ENCODE measurements around the gene NDUFA11.

Gene NDUFA11

DNA sequence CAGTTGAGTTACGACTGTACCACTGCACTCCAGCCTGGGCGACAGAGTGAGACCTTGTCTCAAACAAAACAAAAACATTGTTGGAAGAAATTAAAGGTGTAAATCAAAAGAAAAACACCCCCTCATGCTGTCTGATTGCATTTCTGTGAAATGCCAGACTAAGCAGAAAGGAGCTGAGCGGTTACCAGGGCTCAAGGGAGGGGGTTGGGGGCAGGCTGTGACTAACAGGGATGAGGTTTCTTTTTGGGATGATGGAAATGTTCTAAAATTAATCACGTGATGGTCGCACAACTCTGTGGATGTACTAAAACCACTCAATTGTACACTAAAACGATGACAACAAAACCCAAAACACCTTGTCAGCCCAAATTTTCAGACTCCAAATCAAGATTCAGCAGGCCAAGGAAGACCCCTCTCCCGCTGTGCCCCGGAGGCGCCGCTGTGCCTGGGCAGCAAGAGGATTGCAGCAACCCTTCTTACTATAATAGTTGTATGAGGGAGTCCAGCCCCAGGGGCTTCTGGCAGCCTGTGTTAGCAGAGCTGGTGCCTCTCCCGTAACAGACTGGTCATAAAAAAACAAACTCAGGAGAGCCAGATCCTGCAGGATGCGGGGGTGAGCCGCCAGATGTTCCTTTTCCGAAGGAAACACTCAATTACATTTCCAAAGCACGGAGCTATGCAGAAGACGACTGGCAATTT lies 31.3 kb upstream of the NDUFA11 start:
- Histone ChIP-seq H3K27ac (ENCODE audit: low read depth, low read length) (no peak overlapping the region), H3K36me3 (ENCODE audit: control insufficient read depth, insufficient read depth, low read length) (peaks cover 8% of the 10 kb centered on the region), H3K56ac (ENCODE audit: low read length) (no peak overlapping the region), H3K79me1 (ENCODE audit: low read length) (peaks cover 9% of the 10 kb centered on the region), H4K8ac (ENCODE audit: low read depth, low read length) (no peak overlapping the region), H2AK5ac (ENCODE audit: low read length) (no peak overlapping the region), H3K4me3 (ENCODE audit: low read length) (no peak overlapping the region), H3K4me2 (ENCODE audit: low read length) (no peak overlapping the region), H3K18ac (ENCODE audit: low read length) (no peak overlapping the region), H3K23ac (ENCODE audit: low read length) (no peak overlapping the region), H3K79me2 (ENCODE audit: control insufficient read depth, insufficient read depth, low read length) (no peaks in the 10 kb centered on the region), H3K27me3 (ENCODE audit: insufficient read depth, low read length, poor library complexity) (no peaks in the 10 kb centered on the region), H3K4me1 (ENCODE audit: control insufficient read depth, low read depth, low read length) (no peaks in the 10 kb centered on the region), H3K9ac (ENCODE audit: low read length) (no peak overlapping the region), H2BK15ac (replicated peaks; ENCODE audit: low read depth) (no peak overlapping the region), H2BK5ac (ENCODE audit: low read length) (no peak overlapping the region), H4K5ac (ENCODE audit: low read length) (no peak overlapping the region), H3K4ac (ENCODE audit: low read depth, low read length) (no peak overlapping the region), H2BK120ac (ENCODE audit: low read depth, low read length) (no peak overlapping the region)
- WGBS (ENCODE audit: extremely low coverage, insufficient coverage, low lambda C conversion rate), result no CpG with 5 or more reads among the region's 16 CpGs
- no peak for DNase-seq

DNA sequence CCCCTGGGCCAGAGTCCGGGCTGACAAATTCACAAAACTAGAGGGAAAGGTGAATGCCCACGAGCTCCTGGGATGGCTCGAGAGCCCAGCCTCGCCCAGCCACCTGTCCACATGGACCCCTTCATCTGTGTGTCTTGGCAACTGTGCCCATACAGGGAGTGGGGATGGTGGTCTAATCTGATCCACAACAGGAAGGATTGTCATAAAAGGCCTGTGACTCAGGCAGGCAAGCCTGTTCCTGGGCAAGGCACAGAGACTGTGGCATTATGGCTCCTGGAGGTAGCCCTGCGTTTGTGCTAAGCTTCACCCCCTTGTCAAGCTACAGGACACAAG lies 30.4 kb upstream of the NDUFA11 start:
- DNase-seq, result no peak
- Histone ChIP-seq H3K4ac (ENCODE audit: low read depth, low read length) (no peak overlapping the region), H3K27ac (ENCODE audit: low read depth, low read length) (no peak overlapping the region), H4K5ac (ENCODE audit: low read length) (no peak overlapping the region), H3K18ac (ENCODE audit: low read length) (no peak overlapping the region), H2BK15ac (replicated peaks; ENCODE audit: low read depth) (no peak overlapping the region), H3K56ac (ENCODE audit: low read length) (no peak overlapping the region), H2AK5ac (ENCODE audit: low read length) (no peak overlapping the region), H3K79me2 (ENCODE audit: control insufficient read depth, insufficient read depth, low read length) (no peaks in the 10 kb centered on the region), H2BK120ac (ENCODE audit: low read depth, low read length) (no peak overlapping the region), H3K23ac (ENCODE audit: low read length) (no peak overlapping the region), H3K36me3 (ENCODE audit: control insufficient read depth, insufficient read depth, low read length) (peaks cover 8% of the 10 kb centered on the region), H3K4me2 (ENCODE audit: low read length) (no peak overlapping the region), H3K27me3 (ENCODE audit: insufficient read depth, low read length, poor library complexity) (no peaks in the 10 kb centered on the region), H3K4me3 (ENCODE audit: low read length) (no peak overlapping the region), H2BK5ac (ENCODE audit: low read length) (no peak overlapping the region), H3K79me1 (ENCODE audit: low read length) (peaks cover 9% of the 10 kb centered on the region), H4K8ac (ENCODE audit: low read depth, low read length) (no peak overlapping the region), H3K4me1 (ENCODE audit: control insufficient read depth, low read depth, low read length) (no peaks in the 10 kb centered on the region), H3K9ac (ENCODE audit: low read length) (no peak overlapping the region)
- WGBS (ENCODE audit: extremely low coverage, insufficient coverage, low lambda C conversion rate), result no CpG with 5 or more reads among the region's 5 CpGs

DNA sequence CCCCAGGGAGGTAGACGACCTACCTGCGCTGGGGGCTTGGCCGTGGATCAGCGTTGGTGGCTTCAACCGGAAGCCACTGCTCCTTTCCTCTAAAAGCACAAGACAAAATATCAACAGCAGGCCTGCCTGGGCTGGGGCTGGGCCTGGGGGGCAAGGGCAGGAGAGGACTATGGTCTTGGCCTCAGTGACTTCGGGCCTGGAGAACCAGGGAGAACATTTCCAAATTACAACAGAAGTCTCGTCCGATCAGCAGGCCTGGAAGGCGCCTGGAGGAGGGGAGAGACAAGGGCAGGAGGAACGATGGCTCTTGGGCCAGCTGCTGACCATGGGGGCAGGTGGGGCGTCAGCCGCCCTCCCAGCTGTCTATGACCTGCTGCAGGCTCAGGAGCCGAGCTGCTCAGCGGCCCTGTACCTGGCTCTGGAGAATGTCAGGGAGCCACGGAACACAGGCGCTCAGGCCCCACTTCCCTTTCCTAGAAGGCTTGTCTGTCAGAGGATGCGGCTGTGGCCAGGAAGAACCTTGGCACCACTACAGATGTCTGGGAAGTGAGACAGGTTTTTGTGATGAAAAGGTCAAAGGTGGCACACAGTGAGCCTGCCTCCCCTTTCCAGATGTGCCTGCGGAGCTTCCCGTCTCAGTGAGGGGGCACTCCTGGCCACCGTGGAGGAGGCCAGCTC lies 29.9 kb upstream of the NDUFA11 start:
- Histone ChIP-seq H3K4ac (ENCODE audit: low read depth, low read length) (no peak overlapping the region), H3K27me3 (ENCODE audit: insufficient read depth, low read length, poor library complexity) (no peaks in the 10 kb centered on the region), H3K56ac (ENCODE audit: low read length) (no peak overlapping the region), H3K27ac (ENCODE audit: low read depth, low read length) (no peak overlapping the region), H2BK15ac (replicated peaks; ENCODE audit: low read depth) (no peak overlapping the region), H3K18ac (ENCODE audit: low read length) (no peak overlapping the region), H3K79me1 (ENCODE audit: low read length) (peaks cover 9% of the 10 kb centered on the region), H3K4me2 (ENCODE audit: low read length) (no peak overlapping the region), H3K36me3 (ENCODE audit: control insufficient read depth, insufficient read depth, low read length) (peaks cover 8% of the 10 kb centered on the region), H2BK5ac (ENCODE audit: low read length) (no peak overlapping the region), H2BK120ac (ENCODE audit: low read depth, low read length) (no peak overlapping the region), H2AK5ac (ENCODE audit: low read length) (no peak overlapping the region), H3K9ac (ENCODE audit: low read length) (no peak overlapping the region), H3K23ac (ENCODE audit: low read length) (no peak overlapping the region), H3K79me2 (ENCODE audit: control insufficient read depth, insufficient read depth, low read length) (no peaks in the 10 kb centered on the region), H4K5ac (ENCODE audit: low read length) (no peak overlapping the region), H3K4me1 (ENCODE audit: control insufficient read depth, low read depth, low read length) (no peaks in the 10 kb centered on the region), H3K4me3 (ENCODE audit: low read length) (no peak overlapping the region), H4K8ac (ENCODE audit: low read depth, low read length) (no peak overlapping the region)
- WGBS (ENCODE audit: extremely low coverage, insufficient coverage, low lambda C conversion rate), result no CpG with 5 or more reads among the region's 20 CpGs
- DNase-seq, result no peak

DNA sequence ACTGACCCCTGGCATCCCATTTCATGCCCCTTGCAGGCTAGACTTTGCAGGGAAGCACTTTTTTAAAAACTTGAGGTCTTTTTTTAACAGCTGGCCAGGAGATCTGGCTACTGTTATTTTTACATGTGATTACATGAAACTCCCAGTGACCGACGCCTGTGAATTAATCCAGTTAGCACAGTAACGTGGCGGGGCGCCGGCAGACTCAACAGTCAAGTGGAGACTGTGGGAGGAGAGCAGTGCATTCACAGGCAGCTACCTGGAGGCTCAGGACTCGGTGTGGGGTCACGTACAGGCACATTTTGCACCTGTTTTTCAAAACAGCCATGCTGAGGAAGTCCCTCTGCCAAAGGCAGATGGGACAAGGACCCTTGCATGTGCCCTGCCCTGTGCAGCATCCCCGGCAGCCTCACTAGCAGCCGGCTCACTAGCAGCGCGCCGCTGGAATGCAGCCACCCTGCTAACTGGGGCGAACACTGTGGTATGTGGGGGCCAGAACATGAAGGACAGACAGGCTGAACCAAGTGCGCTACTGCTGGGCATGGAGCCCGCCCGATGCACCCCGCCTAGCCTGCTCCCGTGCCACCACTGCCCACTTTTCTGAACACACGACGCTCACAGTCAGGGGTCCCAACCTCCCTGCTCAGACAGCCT lies 29.1 kb upstream of the NDUFA11 start:
- no peak overlapping the region for H3K23ac ChIP-seq (ENCODE audit: low read length)
- H3K36me3 ChIP-seq (ENCODE audit: control insufficient read depth, insufficient read depth, low read length), result peaks cover 11% of the 10 kb centered on the region
- H3K56ac ChIP-seq (ENCODE audit: low read length), result no peak overlapping the region
- no peak overlapping the region for H4K5ac ChIP-seq (ENCODE audit: low read length)
- no peak overlapping the region for H4K8ac ChIP-seq (ENCODE audit: low read depth, low read length)
- no peaks in the 10 kb centered on the region for H3K27me3 ChIP-seq (ENCODE audit: insufficient read depth, low read length, poor library complexity)
- no CpG with 5 or more reads among the region's 21 CpGs for WGBS (ENCODE audit: extremely low coverage, insufficient coverage, low lambda C conversion rate)
- no peak overlapping the region for H3K9ac ChIP-seq (ENCODE audit: low read length)
- no peak overlapping the region for H2BK120ac ChIP-seq (ENCODE audit: low read depth, low read length)
- H3K4me1 ChIP-seq (ENCODE audit: control insufficient read depth, low read depth, low read length), result no peaks in the 10 kb centered on the region
- H2AK5ac ChIP-seq (ENCODE audit: low read length), result no peak overlapping the region
- no peak overlapping the region for H3K4me2 ChIP-seq (ENCODE audit: low read length)
- H2BK15ac ChIP-seq (replicated peaks; ENCODE audit: low read depth), result no peak overlapping the region
- DNase-seq, result no peak
- no peak overlapping the region for H3K4me3 ChIP-seq (ENCODE audit: low read length)
- H3K4ac ChIP-seq (ENCODE audit: low read depth, low read length), result no peak overlapping the region
- no peaks in the 10 kb centered on the region for H3K79me2 ChIP-seq (ENCODE audit: control insufficient read depth, insufficient read depth, low read length)
- no peak overlapping the region for H3K18ac ChIP-seq (ENCODE audit: low read length)
- no peak overlapping the region for H3K27ac ChIP-seq (ENCODE audit: low read depth, low read length)
- no peak overlapping the region for H2BK5ac ChIP-seq (ENCODE audit: low read length)
- H3K79me1 ChIP-seq (ENCODE audit: low read length), result peaks cover 9% of the 10 kb centered on the region

DNA sequence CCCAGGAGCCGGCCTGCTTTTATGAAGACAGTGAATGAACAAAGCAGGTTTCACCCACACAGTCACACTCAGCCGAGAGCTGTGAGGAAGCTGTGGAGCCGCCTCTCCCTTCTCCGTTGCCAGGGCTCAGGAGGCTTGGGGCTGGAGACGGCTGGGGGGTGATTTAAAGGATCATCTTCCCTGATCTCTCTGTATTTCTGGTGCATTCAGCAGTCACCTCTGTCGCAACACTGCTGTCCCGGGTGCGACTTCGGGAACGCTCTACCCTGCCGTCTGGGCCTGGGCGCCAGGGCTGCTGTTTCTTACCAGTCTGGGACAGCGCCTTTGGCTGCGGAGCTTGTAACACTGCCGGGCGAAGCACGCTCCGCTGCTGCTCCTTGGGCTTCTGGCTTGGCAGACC lies 28.6 kb upstream of the NDUFA11 start:
- Histone ChIP-seq H4K8ac (ENCODE audit: low read depth, low read length) (no peak overlapping the region), H2BK5ac (ENCODE audit: low read length) (no peak overlapping the region), H3K9ac (ENCODE audit: low read length) (no peak overlapping the region), H3K4me1 (ENCODE audit: control insufficient read depth, low read depth, low read length) (no peaks in the 10 kb centered on the region), H3K27me3 (ENCODE audit: insufficient read depth, low read length, poor library complexity) (no peaks in the 10 kb centered on the region), H3K56ac (ENCODE audit: low read length) (no peak overlapping the region), H3K4me2 (ENCODE audit: low read length) (no peak overlapping the region), H3K23ac (ENCODE audit: low read length) (no peak overlapping the region), H2BK15ac (replicated peaks; ENCODE audit: low read depth) (no peak overlapping the region), H4K5ac (ENCODE audit: low read length) (no peak overlapping the region), H3K79me2 (ENCODE audit: control insufficient read depth, insufficient read depth, low read length) (no peaks in the 10 kb centered on the region), H3K27ac (ENCODE audit: low read depth, low read length) (no peak overlapping the region), H2AK5ac (ENCODE audit: low read length) (no peak overlapping the region), H3K4me3 (ENCODE audit: low read length) (no peak overlapping the region), H2BK120ac (ENCODE audit: low read depth, low read length) (no peak overlapping the region), H3K79me1 (ENCODE audit: low read length) (peaks cover 9% of the 10 kb centered on the region), H3K4ac (ENCODE audit: low read depth, low read length) (no peak overlapping the region), H3K18ac (ENCODE audit: low read length) (no peak overlapping the region), H3K36me3 (ENCODE audit: control insufficient read depth, insufficient read depth, low read length) (peaks cover 14% of the 10 kb centered on the region)
- WGBS (ENCODE audit: extremely low coverage, insufficient coverage, low lambda C conversion rate), result no CpG with 5 or more reads among the region's 18 CpGs
- no peak for DNase-seq
